Hypothalamus (tissue), 51 donors: ENCODE results near the gene ZP1.

Source experiments
- DNase-seq, 51 donors: peaks; one replicate each; lab custom pipeline; 2025; lab: John Stamatoyannopoulos, UW

Gene ZP1

GRCh38 chr11:60844045-60844869, 23.1 kb upstream of the ZP1 start:
- DNase-seq, result peak in 1 of 51 donors; percentile 12

GRCh38 chr11:60844870-60845221, 22.5 kb upstream of the ZP1 start:
- DNase-seq, result peak in 1 of 51 donors; percentile 12

- no peak for DNase-seq
Observed at GRCh38 chr11:60845338-60845737, 22.0 kb upstream of the ZP1 start.

- no peak for DNase-seq
Observed at GRCh38 chr11:60847281-60847680, 20.1 kb upstream of the ZP1 start.

GRCh38 chr11:60847896-60848295, 19.4 kb upstream of the ZP1 start:
- DNase-seq, result no peak

- no peak for DNase-seq
Observed at GRCh38 chr11:60848714-60849151, 18.6 kb upstream of the ZP1 start.

GRCh38 chr11:60849641-60850520, 17.5 kb upstream of the ZP1 start:
- DNase-seq, result no peak

- no peak for DNase-seq
Observed at GRCh38 chr11:60851327-60852104, 15.8 kb upstream of the ZP1 start.

- DNase-seq, result no peak
Observed at GRCh38 chr11:60852117-60852981, 15.0 kb upstream of the ZP1 start.

GRCh38 chr11:60852982-60853950, 14.1 kb upstream of the ZP1 start:
- DNase-seq, result no peak

GRCh38 chr11:60854140-60854846, 13.0 kb upstream of the ZP1 start:
- DNase-seq, result no peak

GRCh38 chr11:60854847-60855725, 12.3 kb upstream of the ZP1 start:
- no peak for DNase-seq

GRCh38 chr11:60855726-60856633, 11.4 kb upstream of the ZP1 start, which contains the start of gene PTGDR2:
TSS of gene PTGDR2 (minus strand) at chr11:60855950. CDS start at chr11:60853722, 2,228 bp downstream.
- no peak for DNase-seq

GRCh38 chr11:60857378-60858232, 9.7 kb upstream of the ZP1 start:
- no peak for DNase-seq

- peak in 1 of 51 donors; percentile 3 for DNase-seq
Observed at GRCh38 chr11:60858236-60858635, 9.1 kb upstream of the ZP1 start.
